ENCODE data around the gene GATA2. TPM values are rescaled to one million over a fixed set of nuclear protein-coding genes. Genes with fewer than 3 reads are reported as not detected.

GATA2 gene
- total and polyA plus RNA-seq, 9 donors: 2.1 to 4.5 (median 3.0) TPM

DNA sequence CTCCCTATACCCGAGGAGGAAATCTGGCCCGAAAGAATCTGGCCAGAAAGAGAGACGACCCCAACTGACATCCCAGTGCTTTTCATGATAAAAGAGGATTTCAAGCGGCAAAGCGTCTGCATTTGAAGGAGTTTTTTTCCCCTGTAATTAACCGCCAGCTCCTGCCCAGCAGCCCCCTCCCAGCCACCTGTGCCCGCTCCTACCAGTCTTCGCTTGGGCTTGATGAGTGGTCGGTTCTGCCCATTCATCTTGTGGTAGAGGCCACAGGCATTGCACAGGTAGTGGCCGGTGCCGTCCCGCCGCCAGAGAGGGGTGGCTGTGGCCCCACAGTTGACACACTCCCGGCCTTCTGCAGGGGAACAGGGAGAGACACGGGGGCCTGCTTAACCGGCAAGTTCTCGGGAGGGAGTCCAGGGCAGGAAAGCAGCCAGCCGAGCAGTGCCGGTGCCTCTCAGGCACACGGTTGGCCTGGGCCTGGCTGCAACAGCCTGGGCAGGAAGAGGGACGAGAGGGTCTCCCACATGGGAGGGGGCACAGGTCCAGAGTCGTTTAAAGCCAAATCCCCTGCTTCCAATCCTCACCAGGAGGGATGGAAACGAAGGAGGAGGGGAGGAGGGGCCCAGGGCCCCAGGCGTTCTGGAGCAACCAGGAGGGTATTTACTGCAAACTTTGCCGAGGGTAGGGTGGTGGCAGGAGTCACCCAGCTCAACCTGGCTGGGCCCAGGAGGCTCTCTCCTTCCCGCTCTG is 9.2 kb downstream of the GATA2 start:
- Histone ChIP-seq H3K4me1 (ENCODE audit: control insufficient read depth, insufficient read depth, low read length) (peaks cover 50% of the 10 kb centered on the region), H3K27me3 (ENCODE audit: control insufficient read depth, insufficient read depth, low read length) (peaks cover 99% of the 10 kb centered on the region), H3K27ac (ENCODE audit: low read length) (peak overlapping the region; percentile 77), H3K9me3 (replicated peaks; ENCODE audit: control insufficient read depth, low read depth, low read length) (no peaks in the 10 kb centered on the region), H3K36me3 (ENCODE audit: control insufficient read depth, insufficient read depth, low read length) (no peaks in the 10 kb centered on the region), H3K4me3 (ENCODE audit: low read length) (no peak overlapping the region)
- WGBS (ENCODE audit: insufficient coverage): 13% methylated on average over 18 of the region's 26 CpGs
- DNase-seq: no peak

DNA sequence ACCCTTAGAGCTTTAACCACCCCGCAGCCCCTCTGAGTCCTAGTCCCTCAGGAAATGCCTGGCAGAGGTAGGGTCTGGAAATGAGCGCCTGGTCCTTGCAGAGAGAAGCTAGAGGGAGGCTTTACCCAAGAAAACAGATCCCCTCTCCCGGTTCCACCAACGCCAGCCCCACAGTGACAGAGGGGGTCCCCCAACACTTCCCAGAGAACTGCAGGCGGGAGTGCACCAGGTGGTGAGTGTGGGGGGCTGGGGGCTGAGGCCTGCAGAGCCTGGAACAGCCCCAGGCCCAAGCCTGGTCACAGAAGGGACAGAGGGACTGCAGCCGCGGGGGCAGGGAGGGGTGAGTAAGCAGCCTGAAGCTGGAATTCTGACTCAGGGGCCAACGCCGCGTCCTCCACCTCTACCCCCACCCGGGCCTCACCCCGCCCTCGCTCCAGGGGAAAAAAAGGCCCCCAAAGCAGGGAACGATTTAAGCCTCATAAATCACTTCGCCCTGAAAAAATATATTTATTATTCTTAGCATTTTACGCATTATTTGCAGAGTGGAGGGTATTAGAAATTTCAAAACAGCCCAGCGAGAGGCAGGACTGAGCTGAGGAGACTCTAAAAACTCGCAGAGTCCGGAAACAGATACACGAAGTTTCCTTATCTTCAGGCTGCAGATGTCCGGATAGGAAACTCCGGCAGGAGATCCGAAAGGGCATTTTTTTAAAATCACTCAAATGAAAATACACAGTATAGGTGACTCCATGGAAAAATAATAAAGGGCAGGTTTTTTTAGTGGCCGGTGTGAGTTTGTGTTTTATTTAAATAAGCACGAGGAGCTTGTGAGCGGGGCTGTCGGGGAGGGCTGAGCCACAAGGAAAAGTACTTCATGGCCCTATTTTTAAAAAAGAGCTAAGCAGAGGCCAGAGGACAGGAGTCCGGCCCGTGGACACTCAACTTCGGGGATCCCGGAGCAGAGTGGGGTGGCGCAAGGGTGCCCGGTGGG is 10.0 kb downstream of the GATA2 start:
- H3K36me3 ChIP-seq (ENCODE audit: control insufficient read depth, insufficient read depth, low read length): no peaks in the 10 kb centered on the region
- 6% methylated on average over 10 of the region's 33 CpGs for WGBS (ENCODE audit: insufficient coverage)
- H3K4me3 ChIP-seq (ENCODE audit: low read length): no peak overlapping the region
- H3K27ac ChIP-seq (ENCODE audit: low read length): peak overlapping the region; percentile 77
- no peaks in the 10 kb centered on the region for H3K9me3 ChIP-seq (replicated peaks; ENCODE audit: control insufficient read depth, low read depth, low read length)
- H3K27me3 ChIP-seq (ENCODE audit: control insufficient read depth, insufficient read depth, low read length): peaks cover 92% of the 10 kb centered on the region
- peaks cover 41% of the 10 kb centered on the region for H3K4me1 ChIP-seq (ENCODE audit: control insufficient read depth, insufficient read depth, low read length)
- peak; percentile 76 for DNase-seq

DNA sequence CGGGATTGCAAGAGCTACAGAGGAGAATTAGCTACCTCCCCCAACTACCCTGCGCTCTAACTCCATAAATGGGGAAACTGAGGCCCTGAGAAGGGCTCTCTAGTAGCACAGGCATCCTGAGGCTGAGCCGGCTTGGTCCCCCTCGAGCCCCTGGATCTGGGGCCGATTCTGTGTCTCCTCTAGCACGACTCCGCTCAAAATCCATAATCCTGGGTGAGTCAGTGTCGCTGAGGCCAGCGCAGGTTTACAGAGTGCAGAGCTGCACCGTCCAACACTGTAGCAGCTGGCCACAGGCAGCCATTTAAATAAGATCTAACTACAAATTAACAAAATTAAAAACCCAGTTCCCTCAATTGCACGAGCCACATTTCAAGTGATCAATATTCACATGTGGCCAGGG is 10.8 kb downstream of the GATA2 start:
- Histone ChIP-seq H3K4me3 (ENCODE audit: low read length) (no peak overlapping the region), H3K9me3 (replicated peaks; ENCODE audit: control insufficient read depth, low read depth, low read length) (no peaks in the 10 kb centered on the region), H3K27me3 (ENCODE audit: control insufficient read depth, insufficient read depth, low read length) (peaks cover 92% of the 10 kb centered on the region), H3K36me3 (ENCODE audit: control insufficient read depth, insufficient read depth, low read length) (no peaks in the 10 kb centered on the region), H3K4me1 (ENCODE audit: control insufficient read depth, insufficient read depth, low read length) (peaks cover 34% of the 10 kb centered on the region), H3K27ac (ENCODE audit: low read length) (no peak overlapping the region)
- DNase-seq: no peak
- WGBS (ENCODE audit: insufficient coverage): 10% methylated on average over 9 of the region's 11 CpGs

DNA sequence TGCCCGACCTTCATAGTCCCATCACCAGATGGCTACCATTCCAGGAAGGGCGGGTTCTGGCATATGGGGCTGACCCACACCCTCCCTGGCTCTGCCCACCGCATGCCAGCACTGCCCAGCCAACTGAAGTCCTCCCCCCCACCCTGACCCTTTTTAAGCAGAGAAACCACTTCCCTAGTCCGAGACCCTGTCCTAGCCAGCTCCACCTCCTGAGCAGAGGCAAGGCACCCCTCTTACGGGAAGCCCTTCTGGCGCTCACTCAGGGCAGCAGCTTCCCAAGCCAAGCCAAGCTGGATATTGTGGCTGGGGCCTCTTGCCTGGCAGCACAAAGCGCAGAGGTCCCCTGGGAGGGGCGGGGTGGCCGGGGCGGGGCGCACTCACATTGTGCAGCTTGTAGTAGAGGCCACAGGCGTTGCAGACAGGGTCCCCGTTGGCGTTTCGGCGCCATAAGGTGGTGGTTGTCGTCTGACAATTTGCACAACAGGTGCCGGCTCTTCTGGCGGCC is 11.5 kb downstream of the GATA2 start:
- no peak overlapping the region for H3K27ac ChIP-seq (ENCODE audit: low read length)
- WGBS (ENCODE audit: insufficient coverage): 24% methylated on average over 19 of the region's 19 CpGs
- peaks cover 27% of the 10 kb centered on the region for H3K4me1 ChIP-seq (ENCODE audit: control insufficient read depth, insufficient read depth, low read length)
- no peak overlapping the region for H3K4me3 ChIP-seq (ENCODE audit: low read length)
- H3K36me3 ChIP-seq (ENCODE audit: control insufficient read depth, insufficient read depth, low read length): no peaks in the 10 kb centered on the region
- no peak for DNase-seq
- H3K27me3 ChIP-seq (ENCODE audit: control insufficient read depth, insufficient read depth, low read length): peaks cover 91% of the 10 kb centered on the region
- H3K9me3 ChIP-seq (replicated peaks; ENCODE audit: control insufficient read depth, low read depth, low read length): no peaks in the 10 kb centered on the region

DNA sequence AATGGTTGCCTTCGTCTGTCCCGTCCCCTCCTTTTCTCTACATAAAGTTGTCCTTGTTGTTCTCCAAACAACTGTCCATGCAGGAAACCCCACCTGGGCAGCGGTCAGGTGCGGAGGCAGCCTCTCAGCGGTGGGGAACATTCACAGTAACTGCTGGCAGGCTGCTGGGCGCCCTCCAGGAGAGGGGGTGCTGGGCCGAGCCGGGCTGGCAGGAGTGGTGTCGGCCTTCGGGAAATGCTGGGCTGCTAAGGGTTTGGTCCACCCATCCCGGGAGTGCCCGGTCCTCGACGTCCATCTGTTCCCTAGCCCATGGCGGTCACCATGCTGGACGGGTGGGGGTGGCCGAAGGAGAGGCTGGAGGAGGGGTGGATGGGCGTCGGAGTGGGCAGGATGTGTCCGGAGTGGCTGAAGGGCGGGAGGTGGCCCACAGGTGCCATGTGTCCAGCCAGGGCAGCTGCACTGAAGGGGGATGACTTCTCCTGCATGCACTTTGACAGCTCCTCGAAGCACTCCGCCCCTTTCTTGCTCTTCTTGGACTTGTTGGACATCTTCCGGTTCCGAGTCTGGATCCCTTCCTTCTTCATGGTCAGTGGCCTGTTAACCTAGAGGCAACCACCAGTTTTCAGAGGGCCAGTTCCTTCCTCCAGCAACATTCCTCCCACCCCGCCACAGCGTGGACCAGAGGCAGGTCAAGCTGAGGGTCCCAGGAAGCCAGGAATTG is 12.1 kb downstream of the GATA2 start:
- Histone ChIP-seq H3K27ac (ENCODE audit: low read length) (no peak overlapping the region), H3K4me1 (ENCODE audit: control insufficient read depth, insufficient read depth, low read length) (peaks cover 22% of the 10 kb centered on the region), H3K4me3 (ENCODE audit: low read length) (no peak overlapping the region), H3K27me3 (ENCODE audit: control insufficient read depth, insufficient read depth, low read length) (peaks cover 87% of the 10 kb centered on the region), H3K9me3 (replicated peaks; ENCODE audit: control insufficient read depth, low read depth, low read length) (no peaks in the 10 kb centered on the region), H3K36me3 (ENCODE audit: control insufficient read depth, insufficient read depth, low read length) (no peaks in the 10 kb centered on the region)
- no peak for DNase-seq
- 69% methylated on average over 14 of the region's 27 CpGs for WGBS (ENCODE audit: insufficient coverage)

DNA sequence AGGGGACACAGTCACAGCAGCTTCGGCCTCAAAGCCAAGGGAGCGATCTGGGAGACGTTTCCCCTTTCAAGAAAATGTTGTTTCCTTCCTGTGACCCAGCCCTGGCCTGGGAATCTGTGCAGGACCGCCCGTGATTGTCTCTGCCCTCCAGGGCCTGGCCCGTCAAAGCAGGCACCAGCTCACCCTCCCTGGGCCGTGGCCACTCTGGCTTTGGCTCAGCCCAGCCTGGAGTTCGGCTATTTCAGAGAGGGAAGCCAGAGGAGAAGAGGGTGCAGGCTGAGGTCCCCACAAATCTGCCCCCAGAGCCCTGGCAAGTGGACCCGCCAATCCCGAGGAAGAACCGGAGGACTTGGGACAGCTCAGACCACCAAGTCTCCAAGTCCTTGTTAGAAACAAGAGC is 12.7 kb downstream of the GATA2 start:
- no peak for DNase-seq
- H3K4me3 ChIP-seq (ENCODE audit: low read length): no peak overlapping the region
- 51% methylated on average over 11 of the region's 11 CpGs for WGBS (ENCODE audit: insufficient coverage)
- peaks cover 19% of the 10 kb centered on the region for H3K4me1 ChIP-seq (ENCODE audit: control insufficient read depth, insufficient read depth, low read length)
- H3K9me3 ChIP-seq (replicated peaks; ENCODE audit: control insufficient read depth, low read depth, low read length): no peaks in the 10 kb centered on the region
- peaks cover 87% of the 10 kb centered on the region for H3K27me3 ChIP-seq (ENCODE audit: control insufficient read depth, insufficient read depth, low read length)
- no peaks in the 10 kb centered on the region for H3K36me3 ChIP-seq (ENCODE audit: control insufficient read depth, insufficient read depth, low read length)
- no peak overlapping the region for H3K27ac ChIP-seq (ENCODE audit: low read length)

DNA sequence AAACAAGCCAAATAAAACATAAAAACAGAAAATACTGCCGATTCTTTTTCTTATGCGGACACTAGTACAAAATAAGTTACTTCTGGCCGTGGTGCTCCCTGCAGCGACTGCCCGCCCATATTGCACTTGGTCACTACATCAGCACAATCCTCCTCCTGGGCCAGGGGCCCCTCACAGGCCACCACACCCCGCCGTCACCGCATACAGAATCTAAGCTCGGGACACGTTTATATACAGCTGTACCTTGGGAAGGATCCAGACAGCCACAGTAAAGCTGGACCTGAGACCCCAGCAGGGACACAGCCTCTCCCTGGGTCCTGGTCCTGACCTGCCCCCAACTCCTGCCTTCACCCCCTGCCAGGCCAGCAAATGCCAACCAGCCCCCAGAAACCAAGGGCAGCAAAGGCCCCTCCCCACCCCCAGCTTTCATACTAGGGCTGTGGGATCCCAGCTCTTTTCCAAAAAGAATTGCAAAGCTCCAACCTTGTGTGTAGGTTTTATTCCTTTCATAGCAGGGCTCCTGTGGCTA is 13.4 kb downstream of the GATA2 start:
- no peak overlapping the region for H3K4me3 ChIP-seq (ENCODE audit: low read length)
- H3K36me3 ChIP-seq (ENCODE audit: control insufficient read depth, insufficient read depth, low read length): no peaks in the 10 kb centered on the region
- peaks cover 83% of the 10 kb centered on the region for H3K27me3 ChIP-seq (ENCODE audit: control insufficient read depth, insufficient read depth, low read length)
- DNase-seq: no peak
- H3K4me1 ChIP-seq (ENCODE audit: control insufficient read depth, insufficient read depth, low read length): peaks cover 19% of the 10 kb centered on the region
- 59% methylated on average over 9 of the region's 10 CpGs for WGBS (ENCODE audit: insufficient coverage)
- no peaks in the 10 kb centered on the region for H3K9me3 ChIP-seq (replicated peaks; ENCODE audit: control insufficient read depth, low read depth, low read length)
- no peak overlapping the region for H3K27ac ChIP-seq (ENCODE audit: low read length)

DNA sequence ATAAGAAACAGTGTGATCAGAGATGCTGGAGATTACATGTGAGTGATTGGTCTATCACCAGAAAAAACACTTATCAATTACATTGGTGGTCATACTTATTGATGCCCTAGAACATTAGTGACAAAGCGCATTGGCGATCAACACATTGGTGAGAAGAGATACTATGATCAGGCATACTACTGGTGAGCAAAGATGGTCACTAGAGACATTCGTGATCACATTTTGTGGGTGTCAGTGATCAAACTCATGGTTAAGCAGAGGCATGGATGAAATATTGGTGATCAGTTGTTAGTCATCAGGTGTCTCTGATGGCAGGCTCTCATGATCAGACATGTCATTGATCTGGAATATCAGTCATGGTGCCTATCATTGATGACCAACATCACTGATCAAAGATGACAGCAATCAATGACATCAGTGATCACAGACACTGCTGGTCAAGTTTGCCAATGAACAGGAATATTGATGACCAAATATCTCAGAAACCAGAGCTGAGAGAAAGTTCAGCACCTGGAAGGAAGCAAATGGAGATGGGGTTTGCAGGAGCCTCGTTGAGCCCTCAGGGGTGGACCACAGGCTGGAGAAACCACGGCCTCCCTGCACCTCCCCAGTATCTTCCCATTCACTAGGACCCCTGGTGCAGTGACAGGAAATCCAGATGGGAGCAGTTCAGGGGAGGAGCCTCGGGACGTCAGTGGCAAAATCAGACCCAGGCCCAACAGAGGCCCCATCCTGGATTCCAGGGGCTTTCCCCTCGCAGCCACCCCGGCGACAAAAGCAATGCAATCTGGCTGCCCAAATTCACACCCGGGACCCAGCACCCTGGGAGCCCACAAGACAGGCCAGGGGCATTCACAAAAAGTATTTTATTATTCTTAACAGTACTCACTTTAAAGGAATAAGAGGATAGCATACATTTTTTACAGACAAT is 14.2 kb downstream of the GATA2 start:
- H3K9me3 ChIP-seq (replicated peaks; ENCODE audit: control insufficient read depth, low read depth, low read length): no peaks in the 10 kb centered on the region
- peaks cover 19% of the 10 kb centered on the region for H3K4me1 ChIP-seq (ENCODE audit: control insufficient read depth, insufficient read depth, low read length)
- H3K4me3 ChIP-seq (ENCODE audit: low read length): no peak overlapping the region
- no peak overlapping the region for H3K27ac ChIP-seq (ENCODE audit: low read length)
- H3K36me3 ChIP-seq (ENCODE audit: control insufficient read depth, insufficient read depth, low read length): no peaks in the 10 kb centered on the region
- 41% methylated on average over 3 of the region's 11 CpGs for WGBS (ENCODE audit: insufficient coverage)
- H3K27me3 ChIP-seq (ENCODE audit: control insufficient read depth, insufficient read depth, low read length): peaks cover 80% of the 10 kb centered on the region
- DNase-seq: no peak

DNA sequence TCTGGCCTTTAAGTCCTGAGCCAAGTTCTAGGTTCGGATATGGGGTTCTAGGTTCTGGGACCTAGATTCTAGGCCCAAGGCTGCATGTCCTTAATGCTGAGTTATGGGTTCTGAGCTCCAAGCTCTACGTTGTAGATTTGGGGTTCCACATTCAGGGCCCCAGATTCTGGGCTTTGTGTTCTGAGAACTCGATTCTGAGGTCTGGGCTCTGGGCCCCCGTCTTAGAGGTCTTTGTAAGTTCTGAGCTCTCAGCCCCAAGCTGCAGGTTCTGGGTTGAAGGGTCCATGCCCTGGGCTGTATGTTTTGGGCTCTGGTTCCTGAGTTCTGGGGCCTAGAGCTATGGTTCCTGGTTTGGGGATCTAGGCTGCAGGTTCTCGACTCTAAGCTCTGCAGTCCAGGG is 16.3 kb downstream of the GATA2 start:
- no peak overlapping the region for H3K4me3 ChIP-seq (ENCODE audit: low read length)
- H3K27me3 ChIP-seq (ENCODE audit: control insufficient read depth, insufficient read depth, low read length): peaks cover 79% of the 10 kb centered on the region
- H3K4me1 ChIP-seq (ENCODE audit: control insufficient read depth, insufficient read depth, low read length): peaks cover 11% of the 10 kb centered on the region
- WGBS (ENCODE audit: insufficient coverage): 84% methylated on average over 3 of the region's 5 CpGs
- no peak overlapping the region for H3K27ac ChIP-seq (ENCODE audit: low read length)
- no peaks in the 10 kb centered on the region for H3K9me3 ChIP-seq (replicated peaks; ENCODE audit: control insufficient read depth, low read depth, low read length)
- no peak for DNase-seq
- no peaks in the 10 kb centered on the region for H3K36me3 ChIP-seq (ENCODE audit: control insufficient read depth, insufficient read depth, low read length)

All from muscle of leg (tissue), 11 donors.